Activated naive CD8-positive, alpha-beta T cell treated with anti-CD3 and anti-CD28 coated beads, Interleukin-2, amount 50 U/mL, for 16 hours (primary cell): ENCODE results near the gene OMA1.
"Not testable (repeated sequence)": the region's sequence is repeated elsewhere in the genome, so short reads cannot be mapped to it uniquely, and the experiment has no call there.

Experiments
- DNase-seq: peaks from one replicate; pipeline ENCODE4 v3.0.0-alpha.2; 2020; ENCODE audit warnings: low read depth, low spot score

Gene OMA1

GRCh38 chr1:58528518-58528917 lies 18.0 kb downstream of the OMA1 start:
- DNase-seq, result no peak

DNA sequence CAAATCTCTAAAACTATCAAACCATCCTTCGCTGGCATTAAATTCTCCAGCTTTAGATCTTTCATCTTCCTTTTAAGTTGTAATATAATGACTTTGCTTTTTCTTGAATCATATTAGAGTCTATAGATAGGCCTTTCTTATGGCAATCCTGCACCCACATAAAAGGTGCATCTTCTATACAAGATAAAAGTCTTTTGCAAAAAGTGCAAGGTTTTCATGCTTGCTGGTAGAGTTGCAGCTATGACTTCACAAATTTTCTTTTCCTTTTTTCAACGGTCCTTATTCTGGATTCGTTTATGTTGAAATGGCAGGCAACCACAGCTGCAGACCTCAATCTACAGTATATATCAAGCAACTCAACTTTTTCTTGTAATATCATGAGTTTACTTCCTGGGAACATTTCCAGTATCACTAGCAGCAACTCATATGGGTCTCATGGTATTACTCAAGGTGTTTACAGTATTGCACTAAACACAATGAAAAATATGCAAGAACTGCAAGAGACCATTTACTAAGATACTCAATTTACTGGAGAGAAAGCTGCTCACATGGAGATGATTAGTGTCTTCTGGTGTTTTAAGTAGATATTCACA lies 22.1 kb downstream of the OMA1 start:
- no peak for DNase-seq

DNA sequence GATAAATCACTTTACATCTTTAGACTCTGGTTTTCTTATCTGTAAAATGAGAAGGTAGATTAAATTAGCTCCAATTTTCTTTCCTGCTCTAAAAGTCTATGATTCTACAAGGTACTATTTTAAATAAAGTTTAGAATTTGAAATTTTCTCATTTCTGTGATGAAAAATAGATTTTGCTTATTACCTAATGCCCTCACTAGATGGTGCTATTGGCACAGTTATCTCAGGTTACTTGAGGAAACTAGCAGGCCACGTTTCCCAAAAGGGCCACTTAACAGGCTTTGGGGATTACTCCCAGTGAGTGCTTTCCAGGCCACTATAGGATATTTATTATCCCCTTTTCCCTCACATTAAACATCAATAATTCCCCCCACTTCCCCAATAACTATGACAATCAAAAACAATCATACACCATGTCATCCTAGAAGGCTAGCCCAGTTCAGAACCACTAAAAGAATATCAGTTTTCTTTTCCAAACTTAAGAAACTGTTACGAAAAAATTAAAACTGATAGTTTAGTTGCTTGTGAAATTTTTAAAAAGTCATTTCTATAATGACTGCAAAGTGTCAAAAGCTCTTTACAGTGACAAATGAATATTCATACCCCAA lies 30.6 kb downstream of the OMA1 start:
- no peak for DNase-seq

- DNase-seq, result no peak
These were observed 32.6 kb downstream of the OMA1 start for GRCh38 chr1:58513956-58514355.

DNA sequence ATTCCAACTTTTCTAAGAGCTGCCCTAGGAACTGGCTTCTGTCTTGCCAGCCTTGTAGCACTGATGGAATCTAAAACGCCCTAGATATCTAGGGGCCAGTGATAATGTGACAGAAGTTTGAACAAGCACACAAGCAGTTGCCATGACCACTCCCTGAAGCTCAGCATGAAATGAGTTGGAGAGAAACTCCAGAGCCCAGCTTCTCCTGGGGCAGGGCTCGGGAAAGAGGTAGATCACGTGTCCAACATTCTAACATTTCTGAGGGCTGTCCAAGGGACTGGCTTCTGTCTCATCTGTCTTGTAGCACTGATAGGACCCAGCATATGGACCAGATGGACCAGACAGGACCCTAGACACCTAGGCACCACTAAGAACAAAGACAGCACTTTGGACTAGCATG lies 37.9 kb downstream of the OMA1 start:
- DNase-seq, result no peak

DNA sequence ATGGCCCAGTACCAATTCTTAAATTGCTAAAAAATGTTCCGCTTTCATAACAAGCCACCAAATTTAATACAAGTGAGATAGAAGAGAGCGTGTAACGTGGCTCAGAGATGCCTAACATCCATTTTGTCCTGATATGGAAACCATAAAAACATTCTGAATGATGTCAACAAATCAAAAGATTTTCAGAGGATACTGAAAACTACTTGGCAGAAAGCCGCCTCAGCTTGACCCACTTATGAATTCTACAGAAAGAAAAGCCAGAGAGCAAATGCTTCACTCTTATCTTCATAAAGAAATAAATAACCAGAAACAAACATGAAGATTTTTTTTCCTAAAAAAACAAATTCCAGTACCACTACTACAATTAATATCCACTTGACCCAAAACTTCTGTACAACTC lies 41.2 kb downstream of the OMA1 start:
- DNase-seq, result no peak

GRCh38 chr1:58502519-58502918 lies 44.0 kb downstream of the OMA1 start:
- DNase-seq, result no peak

DNA sequence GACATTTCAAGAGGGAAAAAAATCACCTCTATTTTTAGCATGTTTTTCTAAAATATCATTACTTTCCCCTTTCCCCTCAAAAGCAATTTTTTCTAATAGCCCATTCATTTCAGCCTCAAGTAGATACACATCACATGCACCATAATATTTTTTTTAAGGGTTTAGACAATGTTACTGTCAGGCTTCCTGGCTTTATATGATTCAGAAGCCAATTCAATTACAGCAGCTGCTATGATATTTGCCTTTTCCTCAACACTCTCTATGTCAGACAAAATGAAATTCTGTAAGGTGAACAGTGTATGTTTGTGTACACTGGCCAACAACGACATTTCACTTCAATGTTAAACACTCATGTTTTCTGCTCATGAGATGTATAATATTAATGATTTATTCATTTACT lies 46.5 kb downstream of the OMA1 start:
- DNase-seq, result no peak

- DNase-seq, result no peak
These were observed 49.0 kb downstream of the OMA1 start for GRCh38 chr1:58497499-58497898.

DNA sequence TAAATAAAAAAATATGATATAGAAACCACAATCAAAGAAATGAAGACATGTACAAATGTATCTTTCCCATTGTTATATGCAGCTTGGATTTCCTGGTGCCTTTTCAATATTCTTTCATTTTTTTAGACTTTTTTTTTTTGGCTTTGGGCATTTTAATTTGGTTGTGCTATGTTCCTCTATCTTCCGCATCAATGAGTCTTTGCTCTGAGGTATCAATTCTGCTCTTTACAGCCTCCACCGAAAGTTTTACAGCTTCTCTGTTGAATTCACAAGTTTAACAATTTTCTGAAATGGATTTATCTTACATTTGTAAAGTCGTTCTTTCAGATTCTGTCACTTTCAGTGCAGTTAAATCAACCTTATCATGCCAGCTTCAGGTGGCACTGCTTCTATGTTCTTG lies 50.5 kb downstream of the OMA1 start:
- no peak for DNase-seq

GRCh38 chr1:58488914-58489313 lies 57.6 kb downstream of the OMA1 start:
- not testable (repeated sequence) for DNase-seq

DNA sequence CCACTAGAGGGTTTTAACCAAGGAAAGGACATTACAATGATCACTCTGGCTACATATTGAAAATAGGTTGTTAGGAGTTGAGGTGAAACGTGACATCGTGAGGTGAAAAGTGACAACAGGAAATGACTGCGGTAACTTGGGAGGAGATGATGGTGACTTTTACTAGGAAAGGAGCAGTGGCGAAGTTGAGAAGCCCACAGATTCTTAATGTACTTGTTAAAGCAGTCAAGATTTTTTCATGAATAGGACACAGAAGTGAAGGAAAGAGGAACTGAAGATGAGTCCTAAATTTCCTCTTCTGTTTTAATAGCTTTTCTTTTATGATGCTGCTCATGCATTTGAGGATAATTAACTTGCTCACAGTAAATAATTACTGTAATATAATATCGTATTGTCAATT lies 59.5 kb downstream of the OMA1 start:
- DNase-seq, result no peak

GRCh38 chr1:58481962-58482361 lies 64.6 kb downstream of the OMA1 start:
- DNase-seq, result no peak

GRCh38 chr1:58480191-58480590 lies 66.3 kb downstream of the OMA1 start:
- no peak for DNase-seq

- DNase-seq, result no peak
These were observed 69.1 kb downstream of the OMA1 start for GRCh38 chr1:58477390-58477789.

GRCh38 chr1:58476179-58476578 lies 70.3 kb downstream of the OMA1 start:
- no peak for DNase-seq

- no peak for DNase-seq
These were observed 77.0 kb downstream of the OMA1 start for GRCh38 chr1:58469476-58469875.

GRCh38 chr1:58469016-58469415 lies 77.5 kb downstream of the OMA1 start:
- no peak for DNase-seq

DNA sequence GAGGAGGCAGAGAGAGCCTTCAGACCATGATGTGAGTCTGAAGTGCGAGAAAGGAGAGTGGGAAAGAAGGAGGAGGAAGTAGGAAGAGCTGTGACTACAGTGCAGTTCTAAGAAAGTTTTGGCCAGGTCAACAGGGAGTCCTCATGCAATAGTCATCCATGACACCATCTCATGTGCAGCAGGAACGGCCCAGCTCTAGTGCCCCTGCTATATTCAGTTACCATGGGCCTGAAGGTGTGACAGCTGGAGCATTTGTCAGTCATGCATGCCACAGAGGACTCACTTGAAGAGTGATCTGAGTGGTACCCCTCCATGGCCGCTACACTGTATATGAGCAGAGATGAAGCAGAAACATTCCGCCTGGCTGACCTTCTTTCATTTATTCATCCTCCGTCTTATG lies 77.9 kb downstream of the OMA1 start:
- no peak for DNase-seq

DNA sequence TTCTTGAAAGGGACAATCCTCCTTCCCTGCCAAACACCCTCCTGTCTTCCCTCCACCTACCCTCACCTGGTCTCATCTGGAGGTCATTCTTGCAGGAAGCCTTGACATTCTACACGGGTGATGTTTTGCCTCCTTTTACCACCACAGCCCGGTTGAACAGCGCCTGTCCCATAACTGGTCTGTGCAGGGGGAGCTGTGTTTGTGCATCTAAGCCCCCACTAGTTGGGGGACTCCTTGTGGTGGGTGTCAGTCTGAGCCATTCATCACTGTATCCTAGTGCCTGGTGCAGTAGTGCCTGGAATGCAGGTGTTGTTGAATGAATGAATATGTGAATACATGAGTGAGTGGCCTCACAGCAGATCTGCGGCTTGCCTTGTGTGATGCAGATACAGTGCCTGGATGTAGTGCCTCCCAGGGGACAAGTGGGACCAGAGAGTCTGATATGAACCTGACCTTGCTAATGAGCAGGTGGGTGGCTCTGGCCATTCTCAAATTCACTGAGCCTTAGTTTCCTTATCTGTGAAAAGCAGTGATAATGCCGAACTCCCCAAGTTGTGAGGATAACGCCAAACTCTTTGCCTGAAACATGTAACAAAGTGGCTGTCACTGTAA lies 79.8 kb downstream of the OMA1 start:
- DNase-seq, result no peak

DNA sequence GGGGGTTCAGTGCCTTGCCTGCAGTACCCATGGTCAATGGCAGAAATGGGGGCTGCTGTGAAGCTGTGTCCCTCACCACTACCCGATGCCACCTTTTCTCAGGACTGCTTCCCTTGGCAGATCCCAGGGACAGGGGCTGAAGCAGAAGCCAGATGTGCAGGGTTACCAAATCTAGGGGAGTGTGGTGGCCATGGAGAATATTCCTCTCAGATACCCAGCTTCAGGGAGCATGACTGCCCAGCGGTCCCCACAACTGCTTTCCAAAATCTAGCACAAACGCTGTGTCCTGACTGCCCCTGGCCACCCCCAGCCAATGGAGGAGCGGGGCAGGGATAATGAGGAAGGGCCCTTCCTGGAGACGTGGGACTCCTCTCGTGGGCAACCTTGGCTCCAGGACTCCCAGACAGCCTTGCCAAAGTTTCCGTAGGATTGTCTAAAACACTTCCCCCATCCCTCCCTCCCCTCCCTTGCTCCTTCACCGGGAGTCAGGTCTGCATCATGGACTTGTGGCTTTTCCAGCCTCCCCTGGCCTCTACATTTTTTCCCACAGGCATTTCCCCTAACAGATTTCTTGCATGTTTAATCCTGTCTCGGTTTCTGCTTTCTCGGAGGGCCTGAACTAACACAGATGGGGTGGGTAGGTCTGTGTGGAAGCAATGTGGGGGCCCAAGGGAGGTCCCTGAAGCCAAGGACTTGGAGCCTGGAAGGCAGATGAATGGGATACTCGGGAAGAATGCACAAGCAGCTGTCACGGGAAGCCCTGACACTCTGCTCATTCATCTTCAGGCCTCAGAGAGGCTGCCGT lies 80.5 kb downstream of the OMA1 start:
- no peak for DNase-seq

DNA sequence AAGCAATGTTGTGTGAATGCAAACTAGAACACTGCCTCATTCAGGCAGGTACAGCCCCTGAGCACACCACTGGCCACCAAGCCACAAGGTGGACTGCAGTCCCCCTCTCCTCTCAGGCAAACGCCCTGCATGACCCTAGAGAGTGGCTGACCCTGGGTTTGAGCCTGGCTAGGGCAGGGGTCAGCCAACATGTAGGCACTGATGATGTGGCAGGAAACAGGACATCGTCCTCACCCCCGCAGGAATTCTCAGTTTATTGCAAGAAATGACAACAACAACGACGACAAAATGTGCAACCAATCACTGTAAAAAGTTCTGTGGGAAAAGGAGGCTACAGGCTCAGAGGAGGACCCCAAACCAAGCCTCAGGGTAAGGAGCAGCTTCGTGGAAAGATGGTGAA lies 81.3 kb downstream of the OMA1 start:
- no peak for DNase-seq

- no peak for DNase-seq
These were observed 86.1 kb downstream of the OMA1 start for GRCh38 chr1:58460469-58460868.
